Sciatic nerve (tissue), 2 donors: ENCODE measurements around the gene SNX10. TPM values are rescaled to one million over a fixed set of nuclear protein-coding genes. Genes with fewer than 3 reads are reported as not detected.
A peak's percentile ranks its signal among the peaks of the same experiment; 100 is the strongest.

ENCODE experiments used
- ATAC-seq: fragments of 200-7000 bp; cut with Tn5 transposase; one replicate; pipeline ENCODE4 v1.9.1; 2020; ENCODE audit warnings: mild to moderate bottlenecking, moderate library complexity
- DNase-seq: peaks from one replicate; pipeline ENCODE4 v3.0.0-alpha.2; 2020; ENCODE audit warnings: low spot score
- intact Hi-C: fragments of 100-400 bp; cut with DNase I; formaldehyde crosslinking; loops from one replicate; pipeline ENCODE4 v1.14.2; 2022
- total RNA-seq: library from RNA; stranded (reverse); fragmentation: NEBNext Ultra II Directional; extraction: Animal tissue kit (Norgen Biotek cat#: 25700); gene quantifications from one replicate; pipeline ENCODE4 v1.2.1, GENCODE V29; 2021
- donor health status: DM: no; HTN: no; CAD: no.
- donor health status: DM: no; HTN: no; CAD: no.

Gene SNX10
- total RNA-seq, 1 donor from 2014 or later: 7.0 TPM

GRCh38 chr7:26329520-26330255 lies 38.0 kb downstream of the SNX10 start:
- DNase-seq (no peak), ATAC-seq (peak; percentile 67)
- intact Hi-C loops: no loop called here

DNA sequence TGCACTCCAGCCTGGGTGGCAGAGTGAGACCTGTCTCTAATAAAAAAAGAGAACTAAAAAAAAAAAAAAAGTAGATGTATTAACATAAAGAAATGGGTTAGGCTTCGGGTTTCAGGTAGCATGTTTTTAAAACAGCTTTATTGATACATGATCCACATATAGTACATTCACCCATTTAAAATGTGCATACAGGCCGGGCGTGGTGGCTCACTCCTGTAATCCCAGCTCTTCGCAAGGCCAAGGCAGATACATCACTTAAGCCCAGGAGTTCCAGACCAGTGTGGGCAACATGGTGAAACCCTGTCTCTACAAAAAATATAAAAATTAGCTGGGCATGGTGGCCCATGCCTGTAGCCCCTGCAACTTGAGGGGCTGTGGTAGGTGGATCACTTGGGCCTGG lies 39.5 kb downstream of the SNX10 start:
- no peak for DNase-seq
- intact Hi-C loops: no loop called here
- ATAC-seq: no peak

GRCh38 chr7:26331789-26332188 lies 40.1 kb downstream of the SNX10 start:
- DNase-seq: no peak
- no peak for ATAC-seq
- intact Hi-C loops: no loop called here

DNA sequence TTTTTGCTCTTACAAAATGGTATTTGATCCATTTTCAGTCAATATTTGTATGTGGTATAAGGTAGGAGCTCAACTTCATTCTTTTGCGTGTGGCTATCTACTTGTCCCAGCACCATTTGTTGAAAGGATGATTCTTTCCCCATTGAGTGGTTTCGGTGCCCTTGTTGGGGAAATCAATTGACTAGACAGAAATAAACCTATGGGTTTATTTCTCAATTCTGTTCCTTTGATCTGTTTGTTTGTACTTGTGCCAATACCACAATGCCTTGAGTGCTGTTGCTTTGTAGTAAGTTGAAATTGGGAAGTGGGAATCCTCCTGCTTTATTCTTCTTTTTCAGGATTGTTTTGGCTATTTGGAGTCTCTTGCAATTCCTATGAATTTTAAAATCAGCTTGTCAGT lies 41.0 kb downstream of the SNX10 start:
- no peak for DNase-seq
- no peak for ATAC-seq
- intact Hi-C loops: no loop called here

GRCh38 chr7:26334166-26334859 lies 42.7 kb downstream of the SNX10 start:
- DNase-seq (no peak), ATAC-seq (no peak)
- intact Hi-C loops: no loop called here

- ATAC-seq: no peak
- intact Hi-C loops: no loop called here
- DNase-seq: no peak
Measured at GRCh38 chr7:26337232-26337865, 45.7 kb downstream of the SNX10 start.

DNA sequence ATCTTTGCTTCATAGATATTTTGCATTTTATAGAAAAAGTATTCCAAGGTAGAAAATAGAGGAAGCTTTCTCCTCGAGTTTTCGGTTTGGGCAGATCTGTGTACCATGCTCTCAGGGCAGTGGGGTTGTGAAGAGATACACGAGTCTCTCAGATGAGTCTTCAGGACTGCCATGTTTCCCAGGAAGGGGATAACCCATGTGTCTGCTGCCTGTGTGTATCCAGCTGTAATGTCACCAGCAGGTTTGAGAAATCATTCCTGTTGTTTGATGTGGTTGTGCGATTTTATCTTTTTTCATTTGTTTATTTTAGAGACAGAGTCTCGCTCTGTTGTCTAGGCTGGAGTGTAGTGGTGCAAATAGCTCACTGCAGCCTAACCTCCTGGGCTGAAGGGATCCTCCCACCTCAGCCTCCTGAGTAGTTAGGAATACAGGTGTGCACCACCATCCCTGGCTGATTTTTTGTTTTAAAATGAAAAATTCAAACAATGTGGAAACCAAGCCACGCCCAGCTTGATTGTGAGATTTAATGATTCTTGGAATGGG lies 48.9 kb downstream of the SNX10 start:
- DNase-seq (no peak), ATAC-seq (no peak)
- intact Hi-C loops: no loop called here

GRCh38 chr7:26343320-26343832 lies 51.7 kb downstream of the SNX10 start:
- ATAC-seq: peak; percentile 74
- no peak for DNase-seq
- intact Hi-C loops: no loop called here

GRCh38 chr7:26343837-26344236 lies 52.2 kb downstream of the SNX10 start:
- intact Hi-C loops: no loop called here
- ATAC-seq (no peak), DNase-seq (no peak)

DNA sequence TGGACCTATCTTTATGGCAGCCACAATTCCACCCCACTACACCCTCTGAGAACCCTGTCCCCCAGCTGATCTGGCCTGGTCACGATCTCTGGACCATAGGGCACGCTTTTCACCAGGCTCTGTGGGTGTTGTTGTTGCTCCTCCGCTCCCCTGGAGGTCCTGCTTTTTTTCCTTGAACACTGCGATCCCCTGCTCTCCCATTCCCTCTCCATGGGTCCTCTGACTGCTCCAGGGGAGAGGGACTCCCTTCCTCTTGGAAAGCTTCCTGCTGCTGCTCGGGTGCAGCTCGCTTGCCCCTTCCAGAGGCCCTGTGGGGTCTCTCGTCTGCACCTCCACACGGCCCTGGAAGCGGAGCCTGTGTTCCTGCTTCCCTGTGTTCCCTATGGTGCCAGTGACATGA lies 53.5 kb downstream of the SNX10 start:
- intact Hi-C loops: no loop called here
- no peak for DNase-seq
- no peak for ATAC-seq

GRCh38 chr7:26345837-26346236 lies 54.2 kb downstream of the SNX10 start:
- intact Hi-C loops: no loop called here
- ATAC-seq: no peak
- no peak for DNase-seq

- ATAC-seq (no peak), DNase-seq (no peak)
- intact Hi-C loops: no loop called here
Measured at GRCh38 chr7:26346611-26347203, 55.0 kb downstream of the SNX10 start.

GRCh38 chr7:26348234-26348851 lies 56.7 kb downstream of the SNX10 start:
- ATAC-seq: no peak

DNA sequence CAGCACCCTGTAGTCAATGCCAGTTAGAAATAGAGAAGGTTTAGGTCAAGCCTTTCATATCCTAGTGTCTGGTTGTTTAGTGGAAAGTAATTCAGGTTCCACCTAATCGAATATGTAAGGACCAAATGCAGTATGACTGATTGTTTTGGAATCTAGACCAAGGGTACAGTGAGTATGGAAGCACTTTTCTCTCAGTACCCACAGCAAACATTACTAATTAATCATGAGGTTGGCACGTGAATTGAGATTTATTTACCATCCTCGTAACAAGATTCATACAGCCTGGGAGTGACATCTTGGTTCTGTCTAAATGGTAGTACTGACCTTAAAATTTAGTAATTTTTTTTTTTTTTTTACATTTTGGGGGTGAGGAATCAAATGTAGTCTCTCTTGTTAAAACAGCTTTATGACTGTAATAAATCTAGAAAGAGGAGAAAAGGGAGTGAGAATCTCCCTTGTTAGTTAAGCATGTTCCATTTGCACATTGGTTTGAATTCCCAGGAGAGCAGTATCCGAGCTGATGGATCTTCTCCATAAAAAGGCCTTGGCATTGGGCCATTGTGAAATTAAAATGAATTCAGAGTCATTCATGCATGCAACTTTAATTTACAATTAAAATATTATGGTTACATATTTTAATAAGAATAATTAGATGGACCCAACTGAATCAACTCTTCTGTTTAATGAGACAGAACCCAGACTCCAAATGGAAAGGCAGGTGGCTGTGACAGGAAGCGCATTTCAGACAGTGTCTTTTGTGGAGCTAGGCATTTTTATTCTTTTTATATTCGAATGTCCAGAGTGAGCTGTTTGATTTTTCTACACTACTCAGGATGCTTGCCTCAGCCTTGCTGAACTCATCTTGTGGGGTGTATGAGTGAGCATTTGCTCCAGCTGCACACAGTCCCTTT lies 57.6 kb downstream of the SNX10 start:
- no peak for DNase-seq
- intact Hi-C loops: no loop called here
- ATAC-seq: no peak

More at GRCh38 chr7:26348234-26348851, 56.7 kb downstream of the SNX10 start:
- intact Hi-C loops: no loop called here
- DNase-seq: no peak

- intact Hi-C loops: no loop called here
- DNase-seq (no peak), ATAC-seq (no peak)
Measured at GRCh38 chr7:26351171-26351570, 59.5 kb downstream of the SNX10 start.

DNA sequence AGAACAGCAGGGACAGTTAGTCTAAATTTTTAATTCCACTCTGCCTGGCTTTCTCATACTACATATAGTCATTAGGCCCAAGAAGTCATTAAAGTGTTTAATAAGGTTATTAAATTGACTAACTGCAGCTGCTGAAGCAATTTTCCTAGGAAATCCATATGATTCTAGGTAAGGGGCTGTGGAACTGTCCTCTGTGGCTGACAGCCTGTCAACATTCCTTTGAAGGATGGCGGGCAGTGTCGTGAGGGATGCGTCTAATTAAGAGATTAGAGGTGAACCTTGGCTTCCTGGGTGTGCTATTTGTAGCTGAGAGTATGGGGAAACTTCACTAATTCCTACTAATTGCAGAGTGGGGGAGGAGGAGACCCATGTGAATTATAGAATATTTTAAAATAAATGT lies 64.6 kb downstream of the SNX10 start:
- ATAC-seq: no peak
- intact Hi-C loops: no loop called here
- no peak for DNase-seq

- DNase-seq (no peak), ATAC-seq (peak; percentile 51)
- intact Hi-C loops: no loop called here
Measured at GRCh38 chr7:26356929-26357798, 65.5 kb downstream of the SNX10 start.
